ENCODE results near the gene CD99. TPM values are rescaled to one million over a fixed set of nuclear protein-coding genes. Genes with fewer than 3 reads are reported as not detected.

The CD99 gene
- total and polyA plus RNA-seq, 2 of the 13 experiments (the other 11 are each of a cell fraction or from before 2014, with no cell fraction given): 78.8 to 111 TPM

GRCh38 chrX:2703991-2704369, 12.9 kb downstream of the CD99 start (continued):
- TF ChIP-seq ZNF496 (CRISPR knock-in tag; IDR thresholded peaks at IDR 0.05; ENCODE audit: insufficient replicate concordance) (no peak), ARID2 (CRISPR knock-in tag; IDR thresholded peaks at IDR 0.05; ENCODE audit: borderline replicate concordance) (no peak), ZNF143 (CRISPR knock-in tag; IDR thresholded peaks at IDR 0.05) (no peak), ZNF280D (CRISPR knock-in tag; IDR thresholded peaks at IDR 0.05) (no peak), ATM (IDR thresholded peaks at IDR 0.05; ENCODE audit: borderline replicate concordance) (no peak)

- Histone ChIP-seq H3K4me1 (ENCODE audit: insufficient read depth, low read length) (peaks cover 29% of the 10 kb centered on the region), H3K9ac (ENCODE audit: insufficient read depth, low read depth, low read length) (no peak overlapping the region), H3K27ac (ENCODE audit: extremely low read length, insufficient read depth, low read length) (no peak overlapping the region), H3K4me3 (replicated peaks in 1 of 3; ENCODE audit: insufficient read depth in 1 of 3, low read depth in 2 of 3, low read length in 3 of 3) (no peak overlapping the region), H3K36me3 (replicated peaks in 1 of 2; ENCODE audit: control insufficient read depth in 1 of 2, insufficient read depth in 2 of 2, low read length in 2 of 2) (peaks cover 5 to 9% of the 10 kb centered on the region in 2 experiments; a peak in 1 of 5 replicates), H3K4me2 (ENCODE audit: low read depth, low read length) (no peak overlapping the region), H3K27me3 (ENCODE audit: control insufficient read depth in 1 of 2, insufficient read depth in 2 of 2, low read length in 2 of 2) (no peaks in the 10 kb centered on the region), H4K20me1 (ENCODE audit: insufficient read depth, low read length) (peaks cover 4% of the 10 kb centered on the region; the same call in 1 of the 2 replicates), H3K9me3 (ENCODE audit: low read length) (no peaks in the 10 kb centered on the region), H2AFZ (ENCODE audit: low read length) (no peak overlapping the region), H3K79me2 (ENCODE audit: insufficient read depth, low read length) (peaks cover 92% of the 10 kb centered on the region)
- no TSS peak for BruUV-seq (replicated peaks)
- in situ Hi-C loops (cut with HindIII; ENCODE audit: extremely low pct_ligation_motif_present, low pct_unique_long_range_greater_than_20kb) (no loop called here), intact Hi-C loops (cut with micrococcal nuclease; ENCODE audit: unreplicated experiment) (loop anchor here (5.0 to 10.0 kb wide), 2 partner anchors 48 to 60 kb away; no protein-coding TSS in a partner anchor)
- CTCF ChIA-PET (ENCODE audit: low intra/inter-chr PET ratio, low total read pairs): no interaction called here
- DNase-seq (ENCODE audit: low spot score) (no peak), FAIRE-seq (no peak), ATAC-seq (no peak)
- 90% methylated on average over 18 of the region's 18 CpGs for WGBS (ENCODE audit: low lambda C conversion rate)
- POLR2A ChIA-PET: no interaction called here
- TF ChIP-seq STAG1 (CRISPR knock-in tag; IDR thresholded peaks at IDR 0.05): no peak
- TF ChIP-seq ZNF326 (CRISPR knock-in tag; IDR thresholded peaks at IDR 0.05; ENCODE audit: borderline replicate concordance): no peak
- TF ChIP-seq PHF5A (CRISPR knock-in tag; IDR thresholded peaks at IDR 0.05; ENCODE audit: low read depth, unreplicated experiment): no peak
- TF ChIP-seq HNRNPUL1 (IDR thresholded peaks at IDR 0.05; ENCODE audit: low read depth, low read length): no peak
- no peak for TF ChIP-seq MTERF4 (CRISPR knock-in tag; IDR thresholded peaks at IDR 0.05)
- no peak for TF ChIP-seq FOXO1 (CRISPR knock-in tag; IDR thresholded peaks at IDR 0.05)
- no peak for TF ChIP-seq ZNF281 (CRISPR knock-in tag; IDR thresholded peaks at IDR 0.05; ENCODE audit: borderline replicate concordance)
Observed at GRCh38 chrX:2705046-2705832, 14.1 kb downstream of the CD99 start.

Measured in HepG2 (cell line).